DOHH2 (cell line): Measurements from ENCODE around the gene ONECUT2.

Experiments used
- H3F3A ChIP-seq: fragments of 200-600 bp; sonication (generic), shearing (Covaris generic); 2 replicates; pipeline ENCODE4 v1.6.0; 2016; ENCODE audit warnings: antibody characterized with exemption, mild to moderate bottlenecking; ENCODE audit not compliant: control insufficient read depth, insufficient read depth
- H3K27ac ChIP-seq: fragments of 200-600 bp; sonication (generic); 2 replicates; pipeline ENCODE4 v1.5.1; 2014; ENCODE audit warnings: low read depth, mild to moderate bottlenecking, low read length, moderate library complexity
- H3K27me3 ChIP-seq: fragments of 200-600 bp; sonication (generic); 2 replicates; pipeline ENCODE4 v1.6.1; 2014; ENCODE audit warnings: mild to moderate bottlenecking, low read length, mixed read lengths; ENCODE audit not compliant: control insufficient read depth
- H3K36me3 ChIP-seq: fragments of 200-600 bp; sonication (generic); 2 replicates; pipeline ENCODE4 v1.6.1; 2014; ENCODE audit warnings: mild to moderate bottlenecking, low read length, moderate library complexity, mixed read lengths; ENCODE audit not compliant: control insufficient read depth
- H3K4me1 ChIP-seq: fragments of 200-600 bp; sonication (generic); 2 replicates; pipeline ENCODE4 v1.6.1; 2014; ENCODE audit warnings: mild to moderate bottlenecking, low read length, mixed read lengths; ENCODE audit not compliant: control insufficient read depth
- H3K4me2 ChIP-seq: fragments of 200-600 bp; sonication (generic); 2 replicates; pipeline ENCODE4 v1.6.0; 2014; ENCODE audit warnings: mild to moderate bottlenecking, low read length, moderate library complexity
- H3K4me3 ChIP-seq: fragments of 200-600 bp; sonication (generic); 2 replicates; pipeline ENCODE4 v1.5.1; 2014; ENCODE audit warnings: mild to moderate bottlenecking, low read length, mixed read lengths
- H3K79me2 ChIP-seq: fragments of 200-600 bp; sonication (generic); 2 replicates; pipeline ENCODE4 v1.6.1; 2014; ENCODE audit warnings: mild to moderate bottlenecking, low read length, mixed read lengths; ENCODE audit not compliant: control insufficient read depth
- H3K9me2 ChIP-seq: fragments of 200-600 bp; sonication (generic); replicated peaks from 2 replicates; pipeline ENCODE4 v1.6.1; 2014; ENCODE audit warnings: mild to moderate bottlenecking, low read length, mixed read lengths; ENCODE audit not compliant: control insufficient read depth
- H3K9me3 ChIP-seq: fragments of 200-600 bp; sonication (generic); 2 replicates; pipeline ENCODE4 v1.6.1; 2014; ENCODE audit warnings: antibody characterized with exemption, low read length, mixed read lengths; ENCODE audit not compliant: control insufficient read depth, insufficient read depth
- H4K20me1 ChIP-seq: fragments of 200-600 bp; sonication (generic); 2 replicates; pipeline ENCODE4 v1.6.0; 2014; ENCODE audit warnings: low read depth, mild to moderate bottlenecking, antibody characterized with exemption, low read length, moderate library complexity; ENCODE audit not compliant: control insufficient read depth, insufficient read depth
- EZH2phosphoT487 ChIP-seq: fragments of 200-600 bp; sonication (generic); IDR thresholded peaks from 2 replicates; pipeline ENCODE4 v1.6.1; 2017; ENCODE audit warnings: borderline replicate concordance, mild to moderate bottlenecking, antibody characterized with exemption, low read length, moderate library complexity, mixed read lengths
- TF ChIP-seq, protein P1 (sequence below): fragments of 200-600 bp; sonication (generic); IDR thresholded peaks from one replicate; pipeline ENCODE4 v1.5.1; 2014; ENCODE audit warnings: antibody characterized with exemption, mild to moderate bottlenecking, low read depth, low read length; ENCODE audit not compliant: poor library complexity, severe bottlenecking

The ONECUT2 gene

DNA sequence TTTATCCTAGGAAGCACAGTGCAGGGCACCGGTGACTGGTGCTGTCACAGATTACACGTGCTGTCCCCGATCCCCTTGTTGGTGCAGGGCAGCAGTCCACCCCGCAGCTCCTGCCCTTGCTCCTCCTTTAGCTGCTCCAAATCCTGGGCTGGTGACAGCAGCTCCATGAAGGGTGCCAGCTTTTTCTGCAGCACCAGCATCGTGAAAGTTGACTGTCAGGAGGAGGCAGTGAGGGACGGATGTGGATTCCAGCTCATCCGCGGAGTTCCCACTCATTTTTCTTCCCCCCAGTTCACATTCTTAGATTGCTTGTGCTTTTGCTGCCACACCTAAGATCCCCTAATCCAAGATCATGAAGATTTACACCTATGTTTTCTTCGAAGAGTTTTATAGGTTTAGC, 67.5 kb downstream of the ONECUT2 start:
- no peak overlapping the region for H3K27ac ChIP-seq
- H3K4me1 ChIP-seq = no peaks in the 10 kb centered on the region
- TF ChIP-seq EZH2phosphoT487 = no peak
- TF ChIP-seq, protein P1, sequence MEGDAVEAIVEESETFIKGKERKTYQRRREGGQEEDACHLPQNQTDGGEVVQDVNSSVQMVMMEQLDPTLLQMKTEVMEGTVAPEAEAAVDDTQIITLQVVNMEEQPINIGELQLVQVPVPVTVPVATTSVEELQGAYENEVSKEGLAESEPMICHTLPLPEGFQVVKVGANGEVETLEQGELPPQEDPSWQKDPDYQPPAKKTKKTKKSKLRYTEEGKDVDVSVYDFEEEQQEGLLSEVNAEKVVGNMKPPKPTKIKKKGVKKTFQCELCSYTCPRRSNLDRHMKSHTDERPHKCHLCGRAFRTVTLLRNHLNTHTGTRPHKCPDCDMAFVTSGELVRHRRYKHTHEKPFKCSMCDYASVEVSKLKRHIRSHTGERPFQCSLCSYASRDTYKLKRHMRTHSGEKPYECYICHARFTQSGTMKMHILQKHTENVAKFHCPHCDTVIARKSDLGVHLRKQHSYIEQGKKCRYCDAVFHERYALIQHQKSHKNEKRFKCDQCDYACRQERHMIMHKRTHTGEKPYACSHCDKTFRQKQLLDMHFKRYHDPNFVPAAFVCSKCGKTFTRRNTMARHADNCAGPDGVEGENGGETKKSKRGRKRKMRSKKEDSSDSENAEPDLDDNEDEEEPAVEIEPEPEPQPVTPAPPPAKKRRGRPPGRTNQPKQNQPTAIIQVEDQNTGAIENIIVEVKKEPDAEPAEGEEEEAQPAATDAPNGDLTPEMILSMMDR = no peak
- no peaks in the 10 kb centered on the region for H3K9me3 ChIP-seq
- H4K20me1 ChIP-seq = no peaks in the 10 kb centered on the region
- no peak overlapping the region for H3K4me2 ChIP-seq
- H3K79me2 ChIP-seq = no peaks in the 10 kb centered on the region
- H3F3A ChIP-seq = no peaks in the 10 kb centered on the region
- no peaks in the 10 kb centered on the region for H3K36me3 ChIP-seq
- H3K27me3 ChIP-seq = 0 out of 2 replicates have a peak, but pooled peaks cover 2% of the 10 kb centered on the region
- H3K9me2 ChIP-seq = no peaks in the 10 kb centered on the region
- H3K4me3 ChIP-seq = no peak overlapping the region

DNA sequence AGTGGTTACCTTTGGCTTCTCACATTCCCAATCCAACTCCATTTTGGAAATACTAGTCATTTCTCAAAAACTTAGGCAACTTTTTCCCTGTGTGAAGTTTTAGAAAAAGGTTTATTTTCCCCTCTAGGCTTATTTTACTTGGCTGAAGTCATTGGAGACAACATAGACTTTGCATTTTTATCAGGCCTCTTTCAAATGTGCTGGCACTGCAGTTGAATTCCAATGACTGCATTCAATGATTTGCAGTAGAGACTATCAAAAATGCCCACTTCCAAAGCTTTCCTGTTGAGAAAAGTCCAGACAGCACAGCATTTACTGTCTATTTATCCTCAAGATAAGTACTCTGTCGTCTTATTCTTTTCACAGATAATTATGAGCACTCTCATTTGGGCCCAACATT, 70.1 kb downstream of the ONECUT2 start:
- no peak overlapping the region for H3K27ac ChIP-seq
- no peaks in the 10 kb centered on the region for H3F3A ChIP-seq
- no peaks in the 10 kb centered on the region for H3K4me1 ChIP-seq
- H3K27me3 ChIP-seq = 0 out of 2 replicates have a peak, but pooled peaks cover 2% of the 10 kb centered on the region
- no peaks in the 10 kb centered on the region for H3K79me2 ChIP-seq
- no peaks in the 10 kb centered on the region for H3K9me2 ChIP-seq
- H3K36me3 ChIP-seq = no peaks in the 10 kb centered on the region
- TF ChIP-seq, protein P1 = no peak
- TF ChIP-seq EZH2phosphoT487 = no peak
- no peaks in the 10 kb centered on the region for H3K9me3 ChIP-seq
- no peak overlapping the region for H3K4me3 ChIP-seq
- H3K4me2 ChIP-seq = no peak overlapping the region
- H4K20me1 ChIP-seq = no peaks in the 10 kb centered on the region

DNA sequence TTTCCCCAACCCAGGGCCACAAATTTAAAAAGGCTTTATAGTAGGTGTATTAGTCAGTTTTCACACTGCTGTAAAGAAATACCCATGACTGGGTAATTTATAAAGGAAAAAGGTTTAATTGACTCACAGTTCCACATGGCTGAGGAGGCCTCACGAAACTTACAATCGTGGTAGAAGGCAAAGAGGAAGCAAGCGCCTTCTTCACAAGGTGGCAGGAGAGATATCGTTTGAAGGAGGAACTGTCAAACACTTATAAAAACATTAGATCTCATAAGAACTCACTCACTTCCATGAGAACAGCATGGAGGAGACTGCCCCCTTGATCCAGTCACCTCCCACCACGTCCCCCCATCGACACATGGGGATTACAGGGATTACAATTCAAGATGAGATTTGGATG, 80.9 kb downstream of the ONECUT2 start:
- H3K4me2 ChIP-seq = no peak overlapping the region
- no peak overlapping the region for H3K4me3 ChIP-seq

More for the DNA sequence above, 80.9 kb downstream of the ONECUT2 start:
- Histone ChIP-seq H3K4me1 (no peaks in the 10 kb centered on the region), H3K27me3 (0 out of 2 replicates have a peak, but pooled peaks cover 4% of the 10 kb centered on the region), H3K9me3 (no peaks in the 10 kb centered on the region), H4K20me1 (no peaks in the 10 kb centered on the region), H3F3A (no peaks in the 10 kb centered on the region), H3K79me2 (no peaks in the 10 kb centered on the region), H3K27ac (no peak overlapping the region), H3K9me2 (no peaks in the 10 kb centered on the region), H3K36me3 (no peaks in the 10 kb centered on the region)
- no peak for TF ChIP-seq EZH2phosphoT487
- TF ChIP-seq, protein P1 = no peak
